T-helper 1 cell (primary cell): Measurements from ENCODE around the gene TRIP13.
A peak's percentile ranks its signal among the peaks of the same experiment; 100 is the strongest.
"Not testable (repeated sequence)": the region's sequence is repeated elsewhere in the genome, so short reads cannot be mapped to it uniquely, and the experiment has no call there.

ENCODE experiments used
- DNase-seq, 5 donors: peaks; one replicate each; pipeline ENCODE4 v3.0.0-alpha.2; 2012 to 2020

TRIP13 gene

DNA sequence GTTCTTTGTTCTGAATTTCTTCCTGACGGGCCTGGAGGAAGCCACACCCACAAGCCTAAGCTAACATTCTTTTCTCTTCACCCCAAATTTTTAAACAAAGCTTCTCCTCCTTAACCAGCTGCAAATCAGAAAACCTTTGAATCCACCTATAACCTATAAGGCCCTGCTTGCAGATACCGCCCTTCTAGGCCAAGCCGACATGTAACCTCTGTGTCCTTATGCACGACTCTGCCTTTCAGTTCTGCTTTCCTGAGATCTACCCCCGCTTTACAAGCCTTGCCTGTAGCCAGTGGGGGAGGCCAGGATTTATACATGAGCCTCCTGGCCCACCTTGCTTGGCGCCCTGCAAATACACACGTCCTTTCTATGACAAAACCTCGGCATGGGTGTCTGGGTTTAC, 19.4 kb upstream of the TRIP13 start:
- DNase-seq = no peak

GRCh38 chr5:875931-876330, 16.8 kb upstream of the TRIP13 start:
- no peak for DNase-seq

DNA sequence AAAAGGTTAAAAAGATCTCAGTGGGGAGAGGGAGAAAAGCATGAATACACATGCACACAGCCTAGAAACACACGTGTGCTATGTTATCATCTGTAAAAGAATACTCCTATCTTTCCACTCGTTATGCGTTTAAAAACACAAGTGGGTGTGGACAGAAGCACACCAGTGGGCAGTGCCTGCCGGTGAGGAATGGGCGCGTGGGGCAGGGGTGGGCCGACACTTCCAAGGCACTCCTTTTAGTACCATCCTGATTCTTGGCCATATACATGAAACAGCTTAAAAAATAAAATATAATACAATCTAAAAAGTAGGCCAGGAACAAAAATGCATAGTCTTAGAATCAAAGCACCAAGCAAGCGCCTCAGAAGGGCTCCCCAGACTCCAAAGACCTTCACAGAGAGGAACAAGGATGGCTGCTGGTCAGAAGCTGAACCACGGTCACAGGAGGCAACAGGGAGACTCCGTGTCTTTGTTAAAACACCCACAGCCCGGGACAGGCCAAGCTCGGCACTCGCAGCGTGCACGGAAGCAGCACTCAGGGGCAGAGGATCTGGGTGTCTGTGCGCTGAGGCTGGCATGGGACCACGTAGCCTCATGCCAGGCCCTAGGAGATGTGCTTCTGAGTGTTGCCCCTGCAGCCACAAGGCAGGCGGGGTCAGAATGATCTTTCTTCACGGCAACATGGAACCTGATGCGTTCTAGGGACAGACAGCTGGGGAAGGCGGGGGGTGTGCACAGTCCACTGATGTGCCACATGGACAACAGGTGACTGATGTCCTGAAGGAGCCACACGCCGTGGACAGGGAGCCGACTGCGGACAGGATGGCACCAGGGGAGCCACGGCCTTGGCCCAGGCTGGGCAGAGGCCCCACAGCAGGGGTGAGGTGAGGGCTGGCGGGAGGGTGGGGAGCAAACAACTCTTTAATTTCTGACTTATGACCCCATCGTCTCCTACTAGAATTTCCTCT, 16.0 kb upstream of the TRIP13 start:
- no peak for DNase-seq

GRCh38 chr5:878125-878524, 14.6 kb upstream of the TRIP13 start:
- DNase-seq = no peak

DNA sequence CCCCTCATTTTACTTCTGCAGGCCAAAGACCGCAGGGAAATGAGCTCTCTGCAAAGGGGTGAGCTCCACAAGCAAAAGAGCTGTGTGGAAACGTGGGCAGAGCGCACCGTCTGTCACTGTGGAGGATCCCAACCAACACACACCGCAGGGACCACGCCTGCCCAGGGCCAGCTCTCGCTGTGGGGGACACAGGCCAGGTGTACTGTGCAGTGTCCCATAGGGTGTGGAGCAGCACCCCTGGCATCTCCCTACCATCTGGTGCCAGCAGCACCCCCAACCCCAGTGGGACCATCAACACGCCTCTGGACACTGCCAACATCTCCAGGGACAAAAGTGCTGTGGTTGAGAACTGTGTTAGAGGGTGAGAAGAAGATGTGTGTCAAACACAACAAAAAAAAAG, 14.0 kb upstream of the TRIP13 start:
- not testable (repeated sequence) for DNase-seq

DNA sequence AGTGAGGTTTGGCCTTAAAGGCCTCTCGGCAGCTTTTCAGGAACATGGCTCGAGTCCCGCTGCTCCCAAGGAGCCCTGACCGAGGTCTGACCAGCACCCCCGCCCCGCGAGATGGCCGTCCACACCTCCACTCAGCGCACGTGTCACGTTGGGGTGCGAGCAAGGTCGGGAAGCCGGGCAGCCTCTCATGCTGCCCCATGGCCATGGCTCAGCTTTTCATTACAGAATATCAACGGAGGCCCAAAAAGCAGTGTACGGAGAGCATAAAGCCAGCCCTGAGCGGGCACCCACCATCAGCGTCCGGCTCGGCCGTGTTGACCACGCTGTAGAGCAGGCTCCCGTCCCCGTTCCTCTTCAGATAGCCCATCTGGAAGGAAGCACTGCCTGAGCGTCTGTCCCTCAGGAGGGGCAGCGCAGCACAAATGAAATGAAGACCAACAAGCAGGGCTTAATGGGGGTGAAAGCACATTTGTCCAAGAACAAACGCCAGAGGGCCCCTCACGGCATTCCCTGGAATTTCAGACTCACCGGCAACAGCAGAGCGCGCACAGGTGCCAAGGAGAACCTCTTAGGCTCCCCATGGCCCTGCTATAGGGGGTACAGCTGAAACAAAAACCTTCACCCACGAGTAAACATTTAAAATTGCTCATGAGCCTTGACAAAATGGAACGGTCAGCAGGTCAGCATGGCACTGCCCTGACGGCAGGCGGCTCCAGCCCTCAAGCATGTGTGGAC, 11.7 kb upstream of the TRIP13 start:
- DNase-seq = no peak

DNA sequence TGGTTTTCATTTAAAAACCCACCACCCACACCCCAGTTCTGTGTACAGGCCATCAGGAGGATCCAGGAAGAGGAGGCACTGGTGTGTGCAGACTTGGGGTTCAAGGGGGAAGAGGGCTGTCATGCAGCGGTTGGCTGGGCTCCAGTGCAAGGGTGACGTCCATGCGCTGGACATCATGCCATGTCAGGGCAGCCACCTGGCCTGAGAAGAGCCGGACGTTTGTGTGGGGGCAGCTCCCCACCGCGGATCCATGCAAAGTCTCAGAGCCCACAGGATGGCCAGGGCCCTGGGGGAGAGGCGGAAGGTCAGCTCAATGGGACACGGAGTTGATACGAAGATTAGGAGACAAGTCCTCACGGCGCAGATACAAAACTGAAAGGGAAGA, 11.1 kb upstream of the TRIP13 start:
- no peak for DNase-seq

GRCh38 chr5:882253-883183, 10.2 kb upstream of the TRIP13 start:
- DNase-seq = no peak

GRCh38 chr5:883475-884181, 9.1 kb upstream of the TRIP13 start:
- DNase-seq = no peak

- no peak for DNase-seq
Measured at GRCh38 chr5:884345-885126, 8.1 kb upstream of the TRIP13 start.

DNA sequence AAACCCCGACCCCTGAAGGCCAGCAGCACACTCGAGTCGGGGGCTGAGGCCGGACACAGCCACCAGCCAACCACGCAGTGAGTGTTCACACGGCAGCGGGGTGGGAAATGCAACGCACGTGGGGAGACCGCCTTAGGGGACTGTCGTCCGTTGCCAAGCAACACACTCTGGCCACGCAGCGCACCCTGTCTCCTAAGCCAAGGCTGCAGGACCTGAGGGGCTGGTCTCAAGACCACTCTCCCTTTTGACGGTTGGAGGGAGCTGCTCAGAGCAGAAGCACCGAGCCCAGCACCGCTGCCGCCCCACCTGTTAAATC, 7.6 kb upstream of the TRIP13 start:
- no peak for DNase-seq

DNA sequence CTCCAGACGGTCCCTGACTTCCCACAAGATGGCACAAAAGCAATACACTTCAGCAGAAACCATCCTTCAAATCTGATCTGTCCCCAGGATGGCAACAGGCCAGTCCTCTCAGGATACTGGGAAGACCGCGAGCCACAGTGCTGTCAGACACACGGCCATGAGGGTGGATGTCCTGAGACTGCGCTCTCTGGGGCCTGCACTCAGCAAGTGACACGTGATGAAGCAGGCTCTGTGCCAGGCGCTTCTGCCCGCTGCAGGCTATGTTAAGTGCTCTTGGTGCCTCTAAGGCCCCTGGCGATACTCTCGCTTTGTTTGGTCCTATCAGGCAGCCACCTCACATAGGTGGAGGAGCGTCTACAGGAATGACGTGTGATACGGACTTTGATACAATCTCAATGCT, 7.2 kb upstream of the TRIP13 start:
- no peak for DNase-seq

DNA sequence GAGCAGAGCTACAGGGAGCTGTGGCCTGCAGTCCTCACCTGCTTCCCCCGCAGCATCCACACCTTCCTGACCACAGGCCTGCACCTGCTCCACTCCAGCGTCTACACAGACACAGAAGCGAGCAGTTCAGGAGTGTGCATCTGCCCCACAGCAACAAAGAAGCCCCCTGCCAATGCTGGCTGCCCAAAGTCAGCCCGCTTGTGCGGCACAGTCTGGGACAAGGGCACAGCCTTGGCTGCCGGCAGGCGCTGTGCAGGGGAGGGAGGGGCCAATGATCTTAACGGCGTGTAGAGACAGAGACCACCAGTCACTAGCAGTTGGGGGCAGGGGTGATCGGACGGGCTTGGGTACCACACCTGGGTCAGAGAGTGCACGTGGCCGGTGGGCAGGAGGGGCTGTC, 6.6 kb upstream of the TRIP13 start:
- DNase-seq = no peak

- DNase-seq = no peak
Measured at GRCh38 chr5:886716-887325, 5.9 kb upstream of the TRIP13 start.

DNA sequence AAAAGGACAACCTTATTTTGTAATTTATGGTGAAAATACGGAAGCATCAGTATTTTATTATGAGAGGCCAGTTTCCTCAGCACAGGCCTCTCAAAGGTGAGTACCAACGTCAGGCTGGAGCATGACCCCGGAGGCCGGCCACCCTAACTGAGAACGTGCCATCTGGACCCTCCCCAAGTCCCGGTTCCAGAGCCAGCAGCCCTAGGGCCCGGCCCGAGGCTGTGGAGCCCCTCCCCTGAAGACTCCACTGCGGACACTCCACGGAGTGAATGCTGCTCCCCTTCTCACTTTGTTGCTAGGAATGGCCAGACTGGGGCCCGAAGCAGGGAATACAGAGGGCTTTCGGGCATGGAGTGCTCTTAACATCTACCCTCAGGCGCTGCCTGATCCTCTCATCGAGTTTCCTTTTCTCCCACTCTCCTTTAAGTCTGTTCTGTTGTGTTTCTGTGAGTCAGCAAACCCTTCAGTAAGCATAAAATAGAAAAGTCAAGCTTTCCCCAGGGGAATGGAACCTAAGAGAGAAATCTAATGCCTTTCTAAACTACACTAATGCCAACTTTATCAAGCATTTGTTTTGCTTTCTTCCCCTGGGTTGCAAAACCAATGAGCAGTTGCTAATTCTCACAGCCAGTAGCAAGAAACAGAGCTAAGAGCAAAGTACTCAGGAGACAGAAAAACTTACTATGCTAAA, 4.6 kb upstream of the TRIP13 start:
- no peak for DNase-seq

- DNase-seq = no peak
Measured at GRCh38 chr5:888638-889035, 4.0 kb upstream of the TRIP13 start.

DNA sequence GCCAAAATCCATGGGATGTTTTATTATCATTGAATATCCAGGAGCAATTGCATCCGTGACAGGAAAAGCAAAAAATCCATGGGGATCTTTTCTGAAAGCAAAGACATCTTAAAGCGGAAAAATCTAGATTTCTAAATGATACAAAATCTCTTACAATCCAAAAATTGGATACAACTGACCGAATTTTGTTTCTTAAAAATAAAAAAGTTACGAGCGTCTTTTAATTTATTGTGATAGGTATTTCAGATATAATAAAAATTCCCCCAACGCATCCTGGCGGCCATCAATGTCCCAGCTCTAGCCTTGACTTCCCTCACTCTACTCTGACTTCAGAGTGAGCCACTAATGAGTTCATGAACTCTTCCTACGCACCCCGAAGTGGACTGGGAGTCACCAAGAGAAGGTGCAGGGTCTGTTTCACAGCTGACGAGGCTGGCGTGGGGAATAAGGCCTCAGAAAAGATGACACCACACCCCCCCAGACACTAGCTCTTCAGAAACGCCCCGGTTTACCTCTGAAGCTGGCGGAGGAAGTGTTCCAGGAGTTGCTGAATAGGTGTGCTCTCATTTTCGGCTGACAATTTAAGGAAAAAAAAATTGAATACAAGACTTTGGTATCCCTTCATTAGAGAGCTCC, 3.5 kb upstream of the TRIP13 start:
- DNase-seq = no peak

DNA sequence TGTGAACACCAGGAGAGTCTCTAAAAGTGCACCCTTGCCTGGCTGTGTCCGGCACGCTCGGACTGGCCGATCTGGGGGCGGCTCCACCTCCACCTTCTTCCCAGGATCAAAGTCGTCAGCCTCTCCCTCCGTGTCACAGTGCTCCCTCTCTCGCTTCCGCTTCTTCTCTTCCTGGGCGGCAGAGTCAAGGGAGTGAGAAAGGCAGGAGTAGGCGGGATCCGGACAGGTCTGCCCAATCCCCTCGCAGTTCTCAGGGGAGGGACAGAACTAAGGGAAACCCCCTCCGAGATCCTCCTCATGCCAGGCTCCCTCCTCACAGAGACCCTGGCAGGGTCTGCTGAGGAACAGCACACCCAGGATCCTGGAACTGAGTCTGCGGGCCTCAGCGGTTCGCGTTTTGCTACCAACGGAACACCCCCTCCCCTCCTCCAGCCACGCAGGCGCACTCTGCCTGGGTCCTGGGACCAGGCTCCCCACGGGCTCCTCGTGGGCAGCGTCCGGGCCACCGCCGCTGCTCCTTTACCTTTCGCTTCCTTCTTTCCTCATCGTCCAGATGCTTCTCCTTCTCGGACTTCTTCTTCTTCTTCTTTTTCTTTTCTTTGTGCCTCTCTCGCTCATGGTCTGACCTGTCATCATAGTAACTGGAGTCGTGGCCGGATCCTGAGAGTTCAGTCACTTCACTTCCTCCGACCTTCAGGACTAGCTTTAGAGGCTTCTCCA, 1.4 kb upstream of the TRIP13 start:
- DNase-seq = no peak

GRCh38 chr5:891837-892393, 769 bp upstream of the TRIP13 start:
- DNase-seq = peak in 1 of 5 donors; percentile 15
